Endothelial cell of umbilical vein (primary cell): ENCODE measurements around the gene SRRD. TPM values are rescaled to one million over a fixed set of nuclear protein-coding genes. Genes with fewer than 3 reads are reported as not detected.

Experiments used
- BruUV-seq: library from RNA; stranded (reverse); fragments of 400-500 nt; replicated peaks from 2 replicates; lab custom pipeline; 2021; lab: Mats Ljungman, UMichigan
- CTCF ChIA-PET: fragments of 300-600, 350-600 bp; sonication (Branson Sonifier 250); formaldehyde crosslinking; loops from one replicate; lab custom pipeline; 2021; ENCODE audit warnings: antibody characterized with exemption, inconsistent platforms; lab: Charles Lee
- POLR2A ChIA-PET: fragments of 300-600, 350-600 bp; sonication (Branson Sonifier 250); formaldehyde crosslinking; loops from one replicate; lab custom pipeline; 2021; ENCODE audit warnings: antibody characterized with exemption, inconsistent platforms; lab: Charles Lee
- DNase-seq: peaks from one replicate; pipeline ENCODE4 v3.0.0-alpha.2; 2011; ENCODE audit warnings: low read depth, low spot score
- FAIRE-seq: peaks from 2 replicates; lab custom pipeline; 2011; peaks lifted over from hg19 to GRCh38; lab: Jason Lieb, UNC
- H2AFZ ChIP-seq: 2 replicates; pipeline ENCODE4 v1.6.0; 2012; ENCODE audit warnings: low read depth, low read length, control low read depth, inconsistent platforms
- H3K27ac ChIP-seq: 2 replicates; pipeline ENCODE4 v1.5.1; 2011; ENCODE audit warnings: low read depth, mild to moderate bottlenecking, control low read depth, low read length, moderate library complexity; ENCODE audit not compliant: insufficient read depth
- H3K27me3 ChIP-seq, 2 experiments: 2 replicates each; pipeline versions ENCODE4 v1.6.0 to v1.6.1; 2011; ENCODE audit warnings: low read length in 2 of 2, mixed read lengths in 1 of 2; ENCODE audit not compliant: control insufficient read depth in 2 of 2, insufficient read depth in 2 of 2
- H3K36me3 ChIP-seq, 2 experiments: 2 replicates in 1 of 2; 3 replicates in 1 of 2; pipeline ENCODE4 v1.5.1; 2011; ENCODE audit warnings: low read length in 2 of 2, mild to moderate bottlenecking in 1 of 2, moderate library complexity in 1 of 2; ENCODE audit not compliant: control insufficient read depth in 2 of 2, insufficient read depth in 2 of 2; ENCODE audit errors: extremely low read depth in 1 of 2
- H3K4me1 ChIP-seq: 3 replicates; pipeline ENCODE4 v1.5.1; 2011; ENCODE audit warnings: mild to moderate bottlenecking, low read length; ENCODE audit not compliant: control insufficient read depth, insufficient read depth; ENCODE audit errors: extremely low read depth
- H3K4me2 ChIP-seq: 2 replicates; pipeline ENCODE4 v1.6.1; 2011; ENCODE audit warnings: low read length, control low read depth, mixed read lengths; ENCODE audit not compliant: insufficient read depth
- H3K4me3 ChIP-seq, 3 experiments: fragments of 200-600 bp in 1 of 3; sonication (generic), shearing (Covaris generic) in 1 of 3; replicated peaks in 1 of 3; 2 replicates each; pipeline ENCODE4 v1.5.1; 2011 to 2016; ENCODE audit warnings: control low read depth in 3 of 3, low read length in 3 of 3, mild to moderate bottlenecking in 2 of 3, inconsistent platforms in 1 of 3, low read depth in 1 of 3, moderate library complexity in 1 of 3; ENCODE audit not compliant: insufficient read depth in 1 of 3
- H3K79me2 ChIP-seq: 2 replicates; pipeline ENCODE4 v1.6.0; 2012; ENCODE audit warnings: low read length, inconsistent platforms; ENCODE audit not compliant: control insufficient read depth, insufficient read depth
- H3K9ac ChIP-seq: replicated peaks from 2 replicates; pipeline ENCODE3; 2011; ENCODE audit warnings: low read length, control low read depth; ENCODE audit not compliant: insufficient read depth; ENCODE audit errors: extremely low read depth
- H3K9me1 ChIP-seq: replicated peaks from 3 replicates; pipeline ENCODE4 v1.6.0; 2011; ENCODE audit warnings: mild to moderate bottlenecking, low read length; ENCODE audit not compliant: control insufficient read depth, insufficient read depth; ENCODE audit errors: extremely low read depth
- H3K9me3 ChIP-seq: replicated peaks from 2 replicates; pipeline ENCODE4 v1.5.1; 2012; ENCODE audit warnings: low read length, inconsistent platforms; ENCODE audit not compliant: control insufficient read depth, insufficient read depth
- H4K20me1 ChIP-seq: replicated peaks from 2 replicates; pipeline ENCODE3; 2011; ENCODE audit warnings: mild to moderate bottlenecking, low read length; ENCODE audit not compliant: control insufficient read depth, insufficient read depth; ENCODE audit errors: extremely low read depth
- CTCF ChIP-seq, 2 donors: IDR thresholded peaks; 1 replicate in 1 of 2; 2 replicates in 1 of 2; pipeline ENCODE4 v1.5.1; 2011; ENCODE audit warnings: low read length in 2 of 2, mild to moderate bottlenecking in 2 of 2, moderate library complexity in 2 of 2, control low read depth in 1 of 2, inconsistent platforms in 1 of 2, low read depth in 1 of 2; ENCODE audit not compliant: insufficient read depth in 1 of 2; ENCODE audit errors: extremely low read depth in 1 of 2
- EZH2 ChIP-seq: IDR thresholded peaks from 2 replicates; pipeline ENCODE4 v1.6.1; 2012; ENCODE audit warnings: borderline replicate concordance, low read depth, mild to moderate bottlenecking, moderate library complexity, low read length, inconsistent platforms; ENCODE audit not compliant: severe bottlenecking
- FOS ChIP-seq: IDR thresholded peaks from 2 replicates; pipeline ENCODE4 v1.6.1; 2011; ENCODE audit warnings: mild to moderate bottlenecking, low read length, moderate library complexity, borderline replicate concordance; ENCODE audit not compliant: insufficient read depth
- GATA2 ChIP-seq: IDR thresholded peaks from 2 replicates; pipeline ENCODE4 v1.7.0; 2011; ENCODE audit warnings: low read depth, mild to moderate bottlenecking, moderate library complexity, mixed read lengths, low read length; ENCODE audit not compliant: insufficient read length, insufficient read depth
- JUN ChIP-seq: IDR thresholded peaks from 2 replicates; pipeline ENCODE4 v1.6.1; 2011; ENCODE audit warnings: borderline replicate concordance, low read depth; ENCODE audit not compliant: insufficient read length, insufficient read depth
- MAX ChIP-seq: IDR thresholded peaks from 2 replicates; pipeline ENCODE4 v1.6.1; 2011; ENCODE audit not compliant: insufficient read depth, insufficient read length
- MYC ChIP-seq: IDR thresholded peaks from one replicate; pipeline ENCODE4 v1.6.1; 2011; ENCODE audit warnings: mild to moderate bottlenecking, low read depth, low read length
- POLR2A ChIP-seq: IDR thresholded peaks from 2 replicates; pipeline ENCODE4 v1.6.1; 2012; ENCODE audit warnings: low read depth, mild to moderate bottlenecking, control low read depth, low read length
- POLR2AphosphoS5 ChIP-seq: IDR thresholded peaks from 2 replicates; pipeline ENCODE4 v1.6.1; 2012; ENCODE audit warnings: low read depth, mild to moderate bottlenecking, control low read depth, low read length, moderate library complexity; ENCODE audit not compliant: insufficient read depth
- dilution Hi-C: fragments of 300-500 bp; cut with MboI; formaldehyde crosslinking; loops from one replicate; pipeline ENCODE4 v1.15.0; 2019; ENCODE audit warnings: low sequenced_read_pairs; ENCODE audit not compliant: extremely low pct_ligation_motif_present
- intact Hi-C: fragments of 100-400 bp; cut with micrococcal nuclease; formaldehyde crosslinking; loops from one replicate; pipeline ENCODE4 v1.10.0; 2022
- polyA plus RNA-seq, 4 experiments: library from polyadenylated mRNA; depleted of rRNA in 3 of 4; stranded (reverse) in 3 of 4; unstranded in 1 of 4; fragments of >200 nt; gene quantifications; 2 replicates each; pipeline versions ENCODE4 v1.2.1 to v1.2.3, GENCODE V29; 2011 to 2012; ENCODE audit warnings: missing spikeins in 1 of 4
- total RNA-seq: library from RNA; stranded (reverse); gene quantifications from 2 replicates; pipeline ENCODE4 v1.2.3, GENCODE V29; 2021

Gene SRRD
- total and polyA plus RNA-seq, 2 donors (not counting 3 experiments of a cell fraction or from before 2014, with no cell fraction given), result 23.4 to 24.2 TPM

- TF ChIP-seq MAX, result peak; percentile 74
- no peak for TF ChIP-seq GATA2
- peak overlapping the region; percentile 98 for H3K9ac ChIP-seq
- H3K4me3 ChIP-seq, result peak overlapping the region; percentile 80 to 97 (median 92)
- BruUV-seq, result TSS peak; percentile 46
- DNase-seq (no peak), FAIRE-seq (no peak)
- CTCF ChIA-PET, result interaction anchor here (1.0 to 2.0 kb wide), 4 partner anchors 12 to 24 kb away, joined by 3 to 10 read pairs (median 6); no protein-coding TSS in a partner anchor
- peaks cover 7 to 8% of the 10 kb centered on the region in 2 experiments for H3K36me3 ChIP-seq
- peaks cover 46% of the 10 kb centered on the region for H3K79me2 ChIP-seq
- no peaks in the 10 kb centered on the region for H3K9me1 ChIP-seq
- H3K9me3 ChIP-seq, result no peaks in the 10 kb centered on the region
- POLR2A ChIA-PET, result interaction anchor here (0.7 to 1.9 kb wide), 3 partner anchors 16 to 118 kb away, joined by 3 to 13 read pairs (median 5); partner anchors contain the start of gene TFIP11
- peak overlapping the region; percentile 92 for H3K4me2 ChIP-seq
- no peaks in the 10 kb centered on the region for H4K20me1 ChIP-seq
- no peak overlapping the region for H2AFZ ChIP-seq
- H3K4me1 ChIP-seq, result peaks cover 25% of the 10 kb centered on the region
- intact Hi-C loops, result no loop called here
- H3K27ac ChIP-seq, result peak overlapping the region; percentile 86
- no peaks in the 10 kb centered on the region for H3K27me3 ChIP-seq
- dilution Hi-C loops, result no loop called here
Observed at GRCh38 chr22:26484360-26484706, 656 bp downstream of the SRRD start.

GRCh38 chr22:26485013-26485412 is 1.3 kb downstream of the SRRD start:
- Histone ChIP-seq H3K79me2 (peaks cover 41% of the 10 kb centered on the region), H3K27ac (no peak overlapping the region), H2AFZ (no peak overlapping the region), H3K4me2 (peak overlapping the region; percentile 92), H3K36me3 (peaks cover 7 to 12% of the 10 kb centered on the region in 2 experiments), H3K27me3 (no peaks in the 10 kb centered on the region), H4K20me1 (no peaks in the 10 kb centered on the region), H3K9me3 (no peaks in the 10 kb centered on the region), H3K4me3 (no peak overlapping the region), H3K4me1 (peaks cover 24% of the 10 kb centered on the region), H3K9me1 (no peaks in the 10 kb centered on the region), H3K9ac (peak overlapping the region; percentile 11)
- BruUV-seq, result no TSS peak
- ChIA-PET POLR2A (interaction anchor here (1.8 to 1.9 kb wide), 2 partner anchors 15 to 27 kb away, joined by 5 to 13 read pairs; partner anchors contain the start of gene TFIP11), CTCF (interaction anchor here (1.8 to 1.9 kb wide), 2 partner anchors 17 to 18 kb away, joined by 5 to 6 read pairs; no protein-coding TSS in a partner anchor)
- dilution Hi-C loops, result no loop called here
- no peak for DNase-seq
- TF ChIP-seq MAX (no peak), EZH2 (no peak), GATA2 (no peak), FOS (no peak), JUN (no peak), POLR2AphosphoS5 (no peak), MYC (no peak), POLR2A (no peak), CTCF (IDR thresholded peaks at IDR 0.05; ENCODE audit: extremely low read depth in 1 of 2, insufficient read depth in 1 of 2, low read depth in 1 of 2, low read length in 2 of 2) (no peak)
- intact Hi-C loops, result loop anchor here (5.0 kb wide), 1 partner anchor 1363 kb away; no protein-coding TSS in a partner anchor
- FAIRE-seq, result no peak
